ENCODE measurements around the gene PPP1R1C. TPM values are rescaled to one million over a fixed set of nuclear protein-coding genes. Genes with fewer than 3 reads are reported as not detected.

The PPP1R1C gene
- total RNA-seq, 1 experiment from 2014 or later: 4.0 TPM

DNA sequence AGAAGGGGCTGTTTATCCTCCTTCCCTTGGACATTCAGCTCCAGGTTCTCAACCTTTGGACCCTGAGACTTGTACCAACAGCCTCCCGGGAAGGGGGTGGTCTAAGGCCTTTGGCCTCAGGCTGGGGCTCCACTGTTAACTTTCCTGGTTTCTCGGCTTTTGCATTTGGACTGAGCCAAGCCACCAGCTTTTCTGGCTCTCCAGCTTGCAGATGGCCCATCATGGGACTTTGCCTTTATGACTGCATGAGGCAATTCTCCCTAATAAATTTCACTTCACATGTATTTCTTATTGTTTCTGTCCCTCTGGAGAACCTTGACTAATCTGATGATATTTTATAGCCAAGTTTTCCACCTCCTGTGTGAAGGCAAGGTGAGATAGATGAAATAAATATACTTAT, 180.8 kb downstream of the PPP1R1C start:
- no peaks in the 10 kb centered on the region for H3K9me3 Mint-ChIP-seq
- H4K8ac ChIP-seq (replicated peaks; ENCODE audit: insufficient read length, low read depth, low read length): no peak overlapping the region
- H2BK12ac ChIP-seq (ENCODE audit: insufficient read length, low read depth, low read length): no peak overlapping the region
- H3K18ac ChIP-seq (ENCODE audit: insufficient read length, low read depth, low read length): no peak overlapping the region
- H3K79me1 ChIP-seq (ENCODE audit: insufficient read depth, low read depth, low read length, poor library complexity, severe bottlenecking): no peaks in the 10 kb centered on the region
- H3K9me3 ChIP-seq (ENCODE audit: control insufficient read depth, low read depth, low read length): no peaks in the 10 kb centered on the region
- no peak overlapping the region for H2BK120ac ChIP-seq (ENCODE audit: low read depth, low read length, poor library complexity, severe bottlenecking)
- H3K79me2 ChIP-seq (ENCODE audit: insufficient read depth, low read length): no peaks in the 10 kb centered on the region
- DNase-seq: no peak
- no peaks in the 10 kb centered on the region for H3K36me3 Mint-ChIP-seq (ENCODE audit: insufficient read depth in 1 of 3, low read depth in 3 of 3)
- H4K5ac ChIP-seq (ENCODE audit: insufficient read length, low read depth, low read length): no peak overlapping the region
- no peaks in the 10 kb centered on the region for H3K23me2 ChIP-seq (ENCODE audit: insufficient read length, low read depth, low read length, poor library complexity, severe bottlenecking)
- H3K56ac ChIP-seq (ENCODE audit: insufficient read length, low read depth, low read length): no peak overlapping the region
- no peak overlapping the region for H2BK5ac ChIP-seq (ENCODE audit: insufficient read length, low read length)
- no peak overlapping the region for H3K23ac ChIP-seq (ENCODE audit: insufficient read length, low read depth, low read length)
- no peak overlapping the region for H2BK15ac ChIP-seq (ENCODE audit: low read depth, low read length)
- H2BK20ac ChIP-seq (ENCODE audit: low read depth, low read length, poor library complexity, severe bottlenecking): no peak overlapping the region
- no peak overlapping the region for H3K14ac ChIP-seq (ENCODE audit: insufficient read depth, low read length)
- no peaks in the 10 kb centered on the region for H3K27me3 Mint-ChIP-seq (ENCODE audit: low read depth)
- TF ChIP-seq, protein P1, sequence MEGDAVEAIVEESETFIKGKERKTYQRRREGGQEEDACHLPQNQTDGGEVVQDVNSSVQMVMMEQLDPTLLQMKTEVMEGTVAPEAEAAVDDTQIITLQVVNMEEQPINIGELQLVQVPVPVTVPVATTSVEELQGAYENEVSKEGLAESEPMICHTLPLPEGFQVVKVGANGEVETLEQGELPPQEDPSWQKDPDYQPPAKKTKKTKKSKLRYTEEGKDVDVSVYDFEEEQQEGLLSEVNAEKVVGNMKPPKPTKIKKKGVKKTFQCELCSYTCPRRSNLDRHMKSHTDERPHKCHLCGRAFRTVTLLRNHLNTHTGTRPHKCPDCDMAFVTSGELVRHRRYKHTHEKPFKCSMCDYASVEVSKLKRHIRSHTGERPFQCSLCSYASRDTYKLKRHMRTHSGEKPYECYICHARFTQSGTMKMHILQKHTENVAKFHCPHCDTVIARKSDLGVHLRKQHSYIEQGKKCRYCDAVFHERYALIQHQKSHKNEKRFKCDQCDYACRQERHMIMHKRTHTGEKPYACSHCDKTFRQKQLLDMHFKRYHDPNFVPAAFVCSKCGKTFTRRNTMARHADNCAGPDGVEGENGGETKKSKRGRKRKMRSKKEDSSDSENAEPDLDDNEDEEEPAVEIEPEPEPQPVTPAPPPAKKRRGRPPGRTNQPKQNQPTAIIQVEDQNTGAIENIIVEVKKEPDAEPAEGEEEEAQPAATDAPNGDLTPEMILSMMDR (conservative IDR thresholded peaks at IDR 0.05): no peak
- H4K91ac ChIP-seq (ENCODE audit: insufficient read length, low read depth, low read length): no peak overlapping the region
- H3K9ac ChIP-seq (ENCODE audit: extremely low read depth, insufficient read length, low read length): no peak overlapping the region
- H3K4ac ChIP-seq (ENCODE audit: low read depth, low read length): no peak overlapping the region
- no peaks in the 10 kb centered on the region; a peak in 1 of 4 replicates for H3K4me1 Mint-ChIP-seq
- H3K27me3 ChIP-seq (ENCODE audit: insufficient read depth, low read length): no peaks in the 10 kb centered on the region
- no peak overlapping the region for H3K4me2 ChIP-seq (ENCODE audit: insufficient read depth, insufficient read length, low read length)
- no peak overlapping the region for H2AK5ac ChIP-seq (ENCODE audit: insufficient read length, low read length)
- no peak overlapping the region for H3K27ac Mint-ChIP-seq
- no peak overlapping the region for H3K27ac ChIP-seq (ENCODE audit: insufficient read length, low read depth, low read length)
- H3K4me1 ChIP-seq (ENCODE audit: insufficient read depth, low read length): no peaks in the 10 kb centered on the region
- H4K20me1 ChIP-seq (ENCODE audit: control insufficient read depth, insufficient read depth, insufficient read length): no peaks in the 10 kb centered on the region
- H2AFZ ChIP-seq (ENCODE audit: low read length): no peak overlapping the region
- H3K4me3 Mint-ChIP-seq: no peak overlapping the region
- WGBS (ENCODE audit: extremely low coverage, insufficient read length, low lambda C conversion rate): no CpG with 5 or more reads among the region's 2 CpGs
- H3T11ph ChIP-seq (ENCODE audit: low read length): no peak overlapping the region
